Erythroblast (primary cell): ENCODE results near the gene SPRTN.

Source experiments
- DNase-seq, 2 experiments: peaks; one replicate each; lab custom pipeline; 2025; lab: John Stamatoyannopoulos, UW
- GATA1 ChIP-seq: IDR thresholded peaks from 2 replicates; pipeline ENCODE4 v1.6.1; 2011; ENCODE audit warnings: low read depth, mild to moderate bottlenecking, control low read depth, low read length, moderate library complexity
- POLR2A ChIP-seq: IDR thresholded peaks from 2 replicates; pipeline ENCODE4 v1.6.1; 2011; ENCODE audit warnings: mild to moderate bottlenecking, low read length

SPRTN gene

GRCh38 chr1:231351816-231352215 lies 13.7 kb downstream of the SPRTN start:
- no peak for DNase-seq
- TF ChIP-seq POLR2A: no peak
- no peak for TF ChIP-seq GATA1

- no peak for DNase-seq
- TF ChIP-seq POLR2A: no peak
- TF ChIP-seq GATA1: no peak
Observed at GRCh38 chr1:231353086-231353485, 15.0 kb downstream of the SPRTN start.

DNA sequence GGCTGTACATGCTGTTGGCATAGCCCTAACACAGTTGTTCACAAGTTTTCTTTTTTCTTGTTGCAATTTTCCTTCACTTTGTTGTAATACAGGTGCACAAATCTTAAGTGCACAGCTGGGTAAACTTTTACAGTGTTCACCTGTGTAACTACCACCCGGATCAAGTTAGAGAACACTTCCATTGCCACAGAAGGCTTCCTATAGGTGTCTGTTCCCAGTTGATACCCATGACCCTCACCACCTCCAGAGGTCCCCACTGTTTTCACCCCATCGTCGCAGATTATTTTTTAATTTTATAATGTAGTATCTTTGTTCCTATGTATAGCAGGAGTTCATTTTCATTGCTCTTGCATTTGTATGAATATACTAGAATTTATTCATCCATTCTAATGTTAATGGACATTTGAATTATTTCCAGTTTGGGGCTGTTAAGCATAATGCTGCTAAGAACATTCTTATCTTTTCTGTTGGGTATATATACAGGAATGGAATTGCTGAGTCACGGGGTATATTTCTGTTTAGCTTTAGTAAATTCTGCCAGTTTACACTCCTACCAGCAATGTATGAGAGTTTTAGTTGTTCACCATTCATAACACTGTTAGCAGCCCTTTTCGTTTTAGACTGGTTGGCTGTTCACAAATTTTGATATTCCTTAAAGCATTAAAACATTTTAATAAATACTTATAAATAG lies 16.4 kb downstream of the SPRTN start:
- peak; percentile 67 to 76 for DNase-seq
- TF ChIP-seq POLR2A (no peak), GATA1 (no peak)

DNA sequence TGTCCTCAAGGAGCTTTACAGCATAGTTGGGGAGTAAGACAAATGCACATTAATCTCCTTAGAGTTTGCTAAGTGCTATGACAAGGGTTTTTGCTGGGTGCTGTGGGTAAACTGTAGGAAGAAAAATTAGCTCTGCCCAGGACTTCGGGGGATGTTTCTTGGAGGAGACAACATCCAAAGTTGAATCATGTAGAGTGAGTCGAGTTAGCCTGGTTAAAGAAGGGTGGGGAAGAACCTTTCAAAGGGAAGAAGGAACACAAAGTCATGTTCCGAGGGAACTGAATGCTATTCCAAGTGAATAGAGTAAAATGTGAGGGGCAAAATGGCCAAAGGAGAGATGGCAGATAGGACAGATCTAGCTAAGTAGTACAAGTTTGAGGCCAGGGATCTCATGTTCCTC lies 17.1 kb downstream of the SPRTN start:
- TF ChIP-seq POLR2A (no peak), GATA1 (no peak)
- DNase-seq: peak in 1 of 2 experiments; percentile 36

DNA sequence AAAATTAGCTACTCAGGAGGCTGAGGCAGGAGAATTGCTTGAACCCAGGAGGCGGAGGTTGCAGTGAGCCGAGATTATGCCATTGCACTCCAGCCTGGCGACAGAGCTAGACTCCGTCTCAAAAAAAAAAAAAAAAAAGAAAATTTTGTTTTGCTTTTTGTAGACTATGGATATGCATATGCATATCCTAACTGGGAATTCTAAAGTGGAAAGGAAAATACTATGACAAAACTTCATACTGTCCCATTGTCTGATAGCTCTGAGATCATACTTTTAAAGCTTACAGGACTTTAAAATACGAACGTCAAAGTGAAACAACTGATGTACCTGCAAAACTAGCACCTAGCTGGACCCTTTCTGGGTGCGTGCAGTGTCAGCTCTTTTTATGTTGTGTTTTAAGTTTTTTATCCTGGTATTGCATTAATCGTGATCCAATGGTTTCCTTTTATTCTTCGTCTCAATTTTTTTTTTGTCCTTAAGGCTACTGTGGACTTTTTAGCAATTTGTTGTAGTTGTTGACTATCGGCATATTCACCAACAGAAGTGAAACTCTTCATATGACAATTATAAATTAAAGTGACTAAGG lies 19.2 kb downstream of the SPRTN start:
- no peak for DNase-seq
- no peak for TF ChIP-seq POLR2A

GRCh38 chr1:231357831-231358354 lies 19.8 kb downstream of the SPRTN start:
- no peak for TF ChIP-seq POLR2A
- TF ChIP-seq GATA1: no peak
- DNase-seq: peak; percentile 71 to 77

DNA sequence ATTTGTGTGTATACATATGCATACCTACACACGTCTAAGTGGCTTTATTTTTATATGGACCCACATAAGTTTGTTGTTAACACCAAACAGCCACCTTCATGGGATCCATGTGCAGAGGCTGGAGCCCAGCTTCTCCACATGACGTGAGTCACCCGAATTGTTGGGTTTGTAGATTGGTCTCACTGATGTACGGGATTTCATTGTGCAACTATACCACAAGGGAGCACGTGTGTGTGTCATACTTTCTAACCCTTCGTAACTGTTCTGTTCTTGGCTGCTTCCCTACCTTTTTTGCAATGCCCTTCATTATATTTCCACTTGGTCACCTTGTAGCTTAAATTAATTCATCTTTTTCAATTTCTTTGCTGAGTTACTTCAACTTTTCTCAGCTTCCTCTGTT lies 21.0 kb downstream of the SPRTN start:
- peak in 1 of 2 experiments; percentile 7 for DNase-seq
- TF ChIP-seq POLR2A (no peak), GATA1 (no peak)

DNA sequence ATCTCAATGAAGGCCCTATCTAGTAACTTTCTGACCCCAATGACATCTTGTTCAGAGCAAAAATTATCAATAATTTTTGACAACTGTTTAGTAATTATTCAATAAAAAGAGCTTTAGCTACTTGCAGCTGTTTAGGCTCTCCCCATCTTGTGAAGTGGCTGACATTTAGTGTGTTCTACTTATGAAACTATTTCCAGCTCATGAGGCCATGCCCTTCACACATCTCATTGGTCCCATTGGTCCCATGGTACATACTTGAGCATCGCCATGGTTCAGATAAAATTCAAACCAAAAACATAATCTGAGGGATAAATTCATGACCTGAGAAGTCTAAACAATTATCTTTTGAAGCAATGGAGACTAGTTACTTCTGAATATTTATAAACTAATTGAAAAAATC lies 24.2 kb downstream of the SPRTN start:
- no peak for DNase-seq
- TF ChIP-seq POLR2A (no peak), GATA1 (no peak)

DNA sequence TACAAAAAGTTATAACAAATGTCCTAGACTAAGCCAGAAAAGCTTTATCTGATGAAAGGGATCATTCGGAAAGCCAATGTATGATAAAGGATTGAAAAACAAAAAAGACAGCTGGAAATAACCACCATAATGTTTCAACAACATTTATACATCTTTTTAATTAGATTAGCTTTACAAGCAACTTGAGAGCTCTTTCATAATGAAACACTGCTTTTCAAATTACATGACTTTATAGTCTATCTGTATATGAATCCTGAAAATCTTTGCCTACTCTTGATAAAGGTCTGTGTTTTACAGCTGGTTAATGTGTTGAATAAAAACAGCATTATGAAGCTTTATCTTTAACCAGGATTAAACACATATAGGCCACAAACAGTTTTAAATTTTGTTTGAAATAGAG lies 25.5 kb downstream of the SPRTN start:
- DNase-seq: no peak

GRCh38 chr1:231364192-231364591 lies 26.1 kb downstream of the SPRTN start:
- no peak for DNase-seq
- TF ChIP-seq POLR2A (no peak), GATA1 (no peak)

More for the DNA sequence above, 25.5 kb downstream of the SPRTN start:
- TF ChIP-seq POLR2A: no peak
- no peak for TF ChIP-seq GATA1

DNA sequence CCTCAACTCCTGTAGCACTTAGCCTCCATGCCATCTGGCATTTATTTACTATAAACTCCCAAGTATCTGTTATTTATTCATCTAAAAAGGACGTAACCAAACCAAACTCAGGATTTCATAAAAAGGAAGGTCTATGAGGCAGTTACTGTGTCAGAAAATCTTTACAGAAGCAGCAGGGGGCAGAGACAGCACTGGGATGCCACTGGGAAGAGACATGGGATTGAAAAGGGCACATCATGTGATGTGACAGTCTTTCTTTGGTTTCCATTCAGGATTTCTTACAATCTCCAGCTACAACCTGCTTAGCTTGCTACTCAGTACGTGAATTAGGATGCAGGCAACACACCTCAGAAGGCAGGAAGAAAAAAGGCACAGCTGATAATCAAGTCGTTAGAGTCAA lies 31.2 kb downstream of the SPRTN start:
- no peak for TF ChIP-seq GATA1
- no peak for TF ChIP-seq POLR2A
- no peak for DNase-seq

GRCh38 chr1:231372501-231372900 lies 34.4 kb downstream of the SPRTN start:
- no peak for DNase-seq
- TF ChIP-seq POLR2A: no peak
- no peak for TF ChIP-seq GATA1

DNA sequence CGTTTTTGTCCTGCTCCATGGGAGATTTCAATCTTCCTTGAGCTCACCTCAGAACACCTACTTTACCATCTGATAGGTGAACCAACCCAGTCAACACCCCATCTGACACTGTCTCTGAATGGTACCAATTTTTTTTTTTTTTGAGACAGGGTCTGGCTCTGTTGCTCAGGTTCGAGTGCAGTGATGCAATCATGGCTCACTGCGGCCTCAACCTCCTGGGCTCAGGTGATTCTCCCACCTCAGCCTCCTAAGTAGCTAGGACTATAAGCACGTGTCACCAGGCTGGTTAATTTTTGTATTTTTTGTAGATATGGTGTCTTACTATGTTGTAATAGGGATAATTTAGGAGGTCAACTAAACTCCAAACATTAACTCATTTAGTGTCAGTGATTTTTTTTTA lies 36.3 kb downstream of the SPRTN start:
- no peak for DNase-seq
- TF ChIP-seq POLR2A (no peak), GATA1 (no peak)

DNA sequence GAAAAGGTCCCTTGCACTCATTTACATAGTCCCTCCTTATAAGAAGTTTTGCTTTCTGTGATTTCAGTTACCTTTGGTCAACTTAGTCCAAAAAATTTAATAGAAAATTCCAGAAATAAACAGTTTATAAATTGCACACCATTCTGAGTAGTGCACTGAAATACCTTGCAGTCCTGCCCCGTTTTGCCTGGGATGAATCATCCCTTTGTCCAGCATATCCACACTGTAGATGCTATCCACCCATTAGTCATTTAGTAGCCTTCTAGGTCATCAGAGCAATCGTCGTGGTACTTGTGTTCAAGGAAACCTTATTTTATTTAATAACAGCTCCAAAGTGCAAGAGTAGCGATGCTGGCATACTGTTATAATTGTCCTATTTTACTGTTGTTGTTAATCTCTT lies 38.0 kb downstream of the SPRTN start:
- TF ChIP-seq GATA1: no peak
- TF ChIP-seq POLR2A: no peak
- DNase-seq: no peak

DNA sequence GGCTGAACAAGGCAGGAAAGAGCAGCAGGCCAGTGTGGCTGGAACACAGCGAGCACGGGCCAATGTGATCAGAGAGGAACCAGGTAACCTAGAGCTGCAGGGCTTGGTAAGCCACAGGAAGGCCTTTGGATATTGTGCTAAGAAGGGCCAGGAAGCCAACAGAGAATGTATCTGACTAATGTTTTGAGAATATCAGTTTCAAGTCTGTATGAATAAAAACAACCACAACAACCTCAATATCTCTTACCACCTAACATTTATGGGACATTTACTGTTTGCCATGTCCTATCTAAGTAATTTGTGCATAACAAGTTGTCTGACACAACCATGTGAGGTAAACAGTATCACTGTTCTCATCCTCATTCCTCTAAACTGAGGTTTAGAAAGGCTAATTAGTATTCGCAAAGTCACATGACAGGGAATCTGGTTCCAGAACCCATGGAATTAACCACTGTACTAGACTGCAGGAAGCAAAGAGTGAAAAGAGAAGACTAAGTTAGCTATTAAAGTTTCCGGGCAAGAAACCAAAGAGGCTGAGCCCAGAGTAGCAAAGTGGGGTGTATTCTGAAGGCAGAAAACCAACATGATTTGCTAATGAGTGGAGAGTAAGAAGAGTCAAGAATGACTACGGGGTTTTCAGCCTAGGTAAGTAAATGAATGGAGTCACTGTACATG lies 38.9 kb downstream of the SPRTN start:
- TF ChIP-seq POLR2A: no peak
- no peak for TF ChIP-seq GATA1
- no peak for DNase-seq
